HG02798 (cell line): Measurements from ENCODE around the gene DPT.

Experiments
- ATAC-seq: cut with Tn5 transposase; IDR thresholded peaks from one replicate; pipeline ENCODE4 v1.9.1; 2021; ENCODE audit warnings: mild to moderate bottlenecking; ENCODE audit not compliant: unreplicated experiment, poor library complexity

DPT gene

GRCh38 chr1:168708698-168709404, 20.2 kb downstream of the DPT start:
- no peak for ATAC-seq

GRCh38 chr1:168706391-168706992, 22.5 kb downstream of the DPT start:
- no peak for ATAC-seq

- no peak for ATAC-seq
These were observed 28.3 kb downstream of the DPT start for GRCh38 chr1:168700575-168701268.

GRCh38 chr1:168698453-168698852, 30.6 kb downstream of the DPT start:
- no peak for ATAC-seq

- no peak for ATAC-seq
These were observed 31.5 kb downstream of the DPT start for GRCh38 chr1:168697356-168698126.

- no peak for ATAC-seq
These were observed 32.8 kb downstream of the DPT start for GRCh38 chr1:168696125-168696760.

GRCh38 chr1:168693872-168694238, 35.2 kb downstream of the DPT start:
- ATAC-seq: no peak

- no peak for ATAC-seq
These were observed 35.7 kb downstream of the DPT start for GRCh38 chr1:168693197-168693871.

- no peak for ATAC-seq
These were observed 36.5 kb downstream of the DPT start for GRCh38 chr1:168692472-168692871.

GRCh38 chr1:168691541-168691940, 37.5 kb downstream of the DPT start:
- ATAC-seq: no peak

GRCh38 chr1:168689726-168690602, 39.0 kb downstream of the DPT start:
- no peak for ATAC-seq

GRCh38 chr1:168689327-168689657, 39.7 kb downstream of the DPT start:
- no peak for ATAC-seq

GRCh38 chr1:168688644-168689326, 40.2 kb downstream of the DPT start:
- ATAC-seq: no peak

GRCh38 chr1:168687816-168688215, 41.2 kb downstream of the DPT start:
- no peak for ATAC-seq

- no peak for ATAC-seq
These were observed 42.3 kb downstream of the DPT start for GRCh38 chr1:168686666-168687065.

- no peak for ATAC-seq
These were observed 45.1 kb downstream of the DPT start for GRCh38 chr1:168683871-168684270.

GRCh38 chr1:168676861-168677260, 52.1 kb downstream of the DPT start:
- ATAC-seq: no peak

GRCh38 chr1:168676029-168676812, 52.8 kb downstream of the DPT start:
- no peak for ATAC-seq
